Measurements from ENCODE around the gene LMF2.

DNA sequence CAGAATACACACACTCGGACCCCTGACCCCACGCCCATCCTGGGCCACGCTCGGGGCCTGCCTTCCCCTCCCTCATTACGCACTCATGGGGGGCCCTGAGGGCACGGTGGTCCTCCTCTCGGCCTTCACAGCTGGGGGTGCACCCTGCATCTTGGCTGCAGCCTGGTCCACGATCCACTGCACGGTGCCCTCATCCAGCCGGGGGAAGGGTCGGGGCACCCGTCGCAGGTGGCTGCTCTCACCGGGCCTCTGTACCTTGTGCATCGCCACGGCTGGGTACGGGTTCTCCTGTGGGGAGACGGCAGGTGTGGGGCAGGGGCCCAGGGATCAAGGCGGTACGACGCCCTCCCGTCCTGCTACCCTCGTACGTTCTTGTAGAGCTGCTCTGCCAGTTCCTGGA lies 43.1 kb downstream of the LMF2 start:
- TF ChIP-seq, protein P1, sequence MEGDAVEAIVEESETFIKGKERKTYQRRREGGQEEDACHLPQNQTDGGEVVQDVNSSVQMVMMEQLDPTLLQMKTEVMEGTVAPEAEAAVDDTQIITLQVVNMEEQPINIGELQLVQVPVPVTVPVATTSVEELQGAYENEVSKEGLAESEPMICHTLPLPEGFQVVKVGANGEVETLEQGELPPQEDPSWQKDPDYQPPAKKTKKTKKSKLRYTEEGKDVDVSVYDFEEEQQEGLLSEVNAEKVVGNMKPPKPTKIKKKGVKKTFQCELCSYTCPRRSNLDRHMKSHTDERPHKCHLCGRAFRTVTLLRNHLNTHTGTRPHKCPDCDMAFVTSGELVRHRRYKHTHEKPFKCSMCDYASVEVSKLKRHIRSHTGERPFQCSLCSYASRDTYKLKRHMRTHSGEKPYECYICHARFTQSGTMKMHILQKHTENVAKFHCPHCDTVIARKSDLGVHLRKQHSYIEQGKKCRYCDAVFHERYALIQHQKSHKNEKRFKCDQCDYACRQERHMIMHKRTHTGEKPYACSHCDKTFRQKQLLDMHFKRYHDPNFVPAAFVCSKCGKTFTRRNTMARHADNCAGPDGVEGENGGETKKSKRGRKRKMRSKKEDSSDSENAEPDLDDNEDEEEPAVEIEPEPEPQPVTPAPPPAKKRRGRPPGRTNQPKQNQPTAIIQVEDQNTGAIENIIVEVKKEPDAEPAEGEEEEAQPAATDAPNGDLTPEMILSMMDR (IDR thresholded peaks at IDR 0.05): no peak
- TF ChIP-seq POLR2AphosphoS5 (IDR thresholded peaks at IDR 0.05; ENCODE audit: insufficient read depth in 1 of 2, low read depth in 1 of 2): no peak
